Natural killer cell (primary cell): ENCODE data around the gene MYO5B. TPM values are rescaled to one million over a fixed set of nuclear protein-coding genes. Genes with fewer than 3 reads are reported as not detected.

Source experiments
- ATAC-seq, 3 donors: fragments of 150-1000 bp in 2 of 3; fragments of 200-7000 bp in 1 of 3; cut with Tn5 transposase; 1 replicate in 1 of 3; 2 replicates in 2 of 3; pipeline ENCODE4 v1.10.0; 2021; ENCODE audit warnings: mild to moderate bottlenecking in 2 of 3, moderate library complexity in 2 of 3
- DNase-seq, 2 donors: peaks; one replicate each; pipeline versions ENCODE4 v3.0.0 to v3.0.0-alpha.2; 2013 to 2021; ENCODE audit warnings: mixed read lengths in 1 of 2
- H3K27ac ChIP-seq: one replicate; pipeline ENCODE4 v1.5.1; 2013; ENCODE audit warnings: mild to moderate bottlenecking, low read length
- H3K27me3 ChIP-seq: one replicate; pipeline ENCODE4 v1.6.1; 2013; ENCODE audit warnings: low read length; ENCODE audit not compliant: control insufficient read depth, insufficient read depth
- H3K36me3 ChIP-seq: one replicate; pipeline ENCODE4 v1.6.1; 2013; ENCODE audit warnings: low read length; ENCODE audit not compliant: control insufficient read depth, insufficient read depth
- H3K4me1 ChIP-seq: one replicate; pipeline ENCODE4 v1.6.1; 2013; ENCODE audit warnings: low read length; ENCODE audit not compliant: control insufficient read depth, insufficient read depth
- H3K4me3 ChIP-seq: one replicate; pipeline ENCODE4 v1.5.1; 2013; ENCODE audit warnings: low read length
- H3K9me3 ChIP-seq: one replicate; pipeline ENCODE4 v1.6.1; 2013; ENCODE audit warnings: low read length; ENCODE audit not compliant: control insufficient read depth, insufficient read depth
- H3K27ac Mint-ChIP-seq, 2 donors: one replicate each; pipeline ENCODE4 v1.8.0; 2022; ENCODE audit warnings: mild to moderate bottlenecking in 2 of 2, mixed read lengths in 2 of 2, moderate library complexity in 1 of 2
- H3K27me3 Mint-ChIP-seq, 2 donors: one replicate each; pipeline ENCODE4 v1.8.0; 2022; ENCODE audit warnings: low read depth in 2 of 2, mixed read lengths in 2 of 2
- H3K36me3 Mint-ChIP-seq: one replicate; pipeline ENCODE4 v1.8.0; 2022; ENCODE audit warnings: mixed read lengths
- H3K4me1 Mint-ChIP-seq, 2 donors: one replicate each; pipeline ENCODE4 v1.8.0; 2022; ENCODE audit warnings: mixed read lengths in 2 of 2
- H3K4me3 Mint-ChIP-seq: one replicate; pipeline ENCODE4 v1.8.0; 2022; ENCODE audit warnings: mild to moderate bottlenecking, moderate library complexity, mixed read lengths
- H3K9me3 Mint-ChIP-seq, 2 donors: one replicate each; pipeline ENCODE4 v1.8.0; 2022; ENCODE audit warnings: mixed read lengths in 2 of 2
- WGBS: methylation state at CpG from one replicate; pipeline ENCODE4 v1.1.7; 2013; ENCODE audit warnings: missing lambda C conversion rate; ENCODE audit not compliant: insufficient coverage; 5-methylcytosine and 5-hydroxymethylcytosine counted together
- intact Hi-C: fragments of 100-400 bp; cut with micrococcal nuclease; formaldehyde crosslinking; loops from one replicate; pipeline ENCODE4 v1.14.2; 2022
- total RNA-seq, 4 donors: library from RNA; stranded (reverse); fragments of 120-200 nt in 1 of 4; gene quantifications; one replicate each; pipeline versions ENCODE4 v1.2.3 to v1.2.4, GENCODE V29; 2013 to 2022
- TF ChIP-seq, protein P1 (sequence below): fragments of 200-600 bp; IDR thresholded peaks from one replicate; pipeline ENCODE4 v1.8.0; 2022; ENCODE audit warnings: antibody characterized with exemption

The MYO5B gene
- total RNA-seq, 3 donors from 2014 or later (not counting 1 experiment from before 2014, with no cell fraction given) = 0.33 TPM; not detected in 2

DNA sequence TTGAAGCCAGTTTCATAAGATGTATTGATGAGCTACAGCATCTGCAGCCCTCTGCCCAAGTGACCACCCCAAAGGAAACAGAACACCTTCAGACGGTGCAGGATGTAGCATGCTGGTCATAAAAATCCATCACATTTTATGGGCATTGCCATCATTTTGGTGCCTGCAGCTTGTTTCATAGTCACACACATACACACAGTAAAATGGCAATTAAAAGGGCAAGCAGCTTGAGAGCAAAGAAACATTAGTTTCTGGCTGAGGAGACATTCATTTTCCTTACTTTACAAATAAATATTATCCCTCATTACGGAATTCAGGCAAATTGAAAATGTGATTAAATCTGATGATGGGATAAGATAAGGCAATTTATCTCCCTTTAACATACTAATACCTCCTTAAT is 13.4 kb downstream of the MYO5B start:
- no peaks in the 10 kb centered on the region for H3K36me3 ChIP-seq
- intact Hi-C loops = no loop called here
- H3K4me1 ChIP-seq = no peaks in the 10 kb centered on the region
- Mint-ChIP-seq H3K27me3 (peaks cover 22 to 40% of the 10 kb centered on the region in 2 donors), H3K9me3 (no peaks in the 10 kb centered on the region), H3K27ac (no peak overlapping the region), H3K4me1 (no peaks in the 10 kb centered on the region), H3K36me3 (no peaks in the 10 kb centered on the region), H3K4me3 (no peak overlapping the region)
- 53% methylated on average over 1 of the region's 2 CpGs for WGBS
- no peaks in the 10 kb centered on the region for H3K27me3 ChIP-seq
- H3K27ac ChIP-seq = no peak overlapping the region
- TF ChIP-seq, protein P1, sequence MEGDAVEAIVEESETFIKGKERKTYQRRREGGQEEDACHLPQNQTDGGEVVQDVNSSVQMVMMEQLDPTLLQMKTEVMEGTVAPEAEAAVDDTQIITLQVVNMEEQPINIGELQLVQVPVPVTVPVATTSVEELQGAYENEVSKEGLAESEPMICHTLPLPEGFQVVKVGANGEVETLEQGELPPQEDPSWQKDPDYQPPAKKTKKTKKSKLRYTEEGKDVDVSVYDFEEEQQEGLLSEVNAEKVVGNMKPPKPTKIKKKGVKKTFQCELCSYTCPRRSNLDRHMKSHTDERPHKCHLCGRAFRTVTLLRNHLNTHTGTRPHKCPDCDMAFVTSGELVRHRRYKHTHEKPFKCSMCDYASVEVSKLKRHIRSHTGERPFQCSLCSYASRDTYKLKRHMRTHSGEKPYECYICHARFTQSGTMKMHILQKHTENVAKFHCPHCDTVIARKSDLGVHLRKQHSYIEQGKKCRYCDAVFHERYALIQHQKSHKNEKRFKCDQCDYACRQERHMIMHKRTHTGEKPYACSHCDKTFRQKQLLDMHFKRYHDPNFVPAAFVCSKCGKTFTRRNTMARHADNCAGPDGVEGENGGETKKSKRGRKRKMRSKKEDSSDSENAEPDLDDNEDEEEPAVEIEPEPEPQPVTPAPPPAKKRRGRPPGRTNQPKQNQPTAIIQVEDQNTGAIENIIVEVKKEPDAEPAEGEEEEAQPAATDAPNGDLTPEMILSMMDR = no peak
- ATAC-seq (no peak), DNase-seq (no peak)
- no peak overlapping the region for H3K4me3 ChIP-seq
- H3K9me3 ChIP-seq = no peaks in the 10 kb centered on the region

DNA sequence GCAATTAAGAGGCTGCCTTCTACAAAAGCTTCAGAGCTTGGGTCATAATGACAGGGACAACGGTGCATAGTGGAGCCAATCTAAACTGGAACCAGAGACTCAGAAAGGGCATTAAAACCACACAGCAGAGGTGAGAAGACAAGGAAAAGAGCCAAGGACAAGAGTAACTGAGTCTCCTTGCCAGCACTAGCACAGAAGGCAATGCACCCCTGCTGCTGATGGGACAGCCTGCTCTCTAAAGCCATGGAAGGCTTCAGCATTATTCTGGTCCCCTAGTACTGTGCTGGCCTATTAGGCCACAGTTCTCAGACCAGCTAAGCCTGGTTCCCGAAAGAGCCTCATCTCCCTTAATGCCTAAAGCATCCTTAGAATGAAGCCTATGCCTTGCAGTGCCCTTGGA is 15.5 kb downstream of the MYO5B start:
- 74% methylated on average over 2 of the region's 2 CpGs for WGBS
- H3K36me3 Mint-ChIP-seq = no peaks in the 10 kb centered on the region
- Histone ChIP-seq H3K27ac (no peak overlapping the region), H3K27me3 (no peaks in the 10 kb centered on the region), H3K4me1 (no peaks in the 10 kb centered on the region), H3K4me3 (no peak overlapping the region), H3K36me3 (no peaks in the 10 kb centered on the region), H3K9me3 (no peaks in the 10 kb centered on the region)
- peaks cover 23 to 35% of the 10 kb centered on the region in 2 donors for H3K27me3 Mint-ChIP-seq
- TF ChIP-seq, protein P1 = no peak
- intact Hi-C loops = no loop called here
- ATAC-seq = no peak
- H3K4me3 Mint-ChIP-seq = no peak overlapping the region
- H3K27ac Mint-ChIP-seq = no peak overlapping the region
- DNase-seq = no peak
- no peaks in the 10 kb centered on the region for H3K4me1 Mint-ChIP-seq
- no peaks in the 10 kb centered on the region for H3K9me3 Mint-ChIP-seq

DNA sequence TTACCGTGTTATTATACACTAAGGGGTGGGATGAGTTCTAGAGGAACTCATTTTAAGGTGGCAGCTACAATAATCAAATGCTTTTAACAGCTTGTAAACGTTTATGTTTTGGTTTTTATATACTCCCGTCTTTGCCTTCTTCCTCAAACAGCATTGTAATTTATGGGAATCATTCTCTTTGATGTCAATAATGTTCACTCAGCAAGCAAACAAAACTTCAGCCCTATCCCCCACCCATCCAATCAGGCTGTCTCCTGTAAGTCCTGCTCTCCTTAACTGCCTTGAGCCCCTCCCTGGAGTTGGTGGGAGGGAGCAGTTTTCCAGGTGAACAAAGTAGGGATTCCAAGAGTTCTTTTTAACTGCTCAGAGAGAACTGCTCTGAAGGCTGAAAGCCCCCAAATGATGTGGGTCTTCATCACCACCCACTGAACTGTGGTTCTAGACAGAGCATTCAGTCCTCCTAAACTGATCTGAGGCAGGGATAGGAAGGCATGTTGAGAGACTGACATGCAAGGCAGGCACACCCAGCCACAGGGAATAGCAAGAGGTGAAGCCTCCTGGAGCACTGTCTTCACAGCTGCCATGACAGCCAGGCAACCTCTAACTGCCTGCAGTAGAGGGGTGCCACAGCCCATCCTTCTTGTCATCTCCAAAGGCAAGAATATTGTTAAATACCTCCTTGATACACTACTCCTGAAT is 17.5 kb downstream of the MYO5B start:
- Mint-ChIP-seq H3K27ac (no peak overlapping the region), H3K4me1 (no peaks in the 10 kb centered on the region), H3K9me3 (no peaks in the 10 kb centered on the region), H3K27me3 (peaks cover 18 to 20% of the 10 kb centered on the region in 2 donors), H3K4me3 (no peak overlapping the region), H3K36me3 (no peaks in the 10 kb centered on the region)
- Histone ChIP-seq H3K36me3 (no peaks in the 10 kb centered on the region), H3K4me3 (no peak overlapping the region), H3K9me3 (no peaks in the 10 kb centered on the region), H3K4me1 (no peaks in the 10 kb centered on the region), H3K27me3 (no peaks in the 10 kb centered on the region), H3K27ac (no peak overlapping the region)
- DNase-seq = no peak
- no CpG with 5 or more reads among the region's 3 CpGs for WGBS
- no peak for ATAC-seq
- TF ChIP-seq, protein P1 = no peak
- intact Hi-C loops = no loop called here

DNA sequence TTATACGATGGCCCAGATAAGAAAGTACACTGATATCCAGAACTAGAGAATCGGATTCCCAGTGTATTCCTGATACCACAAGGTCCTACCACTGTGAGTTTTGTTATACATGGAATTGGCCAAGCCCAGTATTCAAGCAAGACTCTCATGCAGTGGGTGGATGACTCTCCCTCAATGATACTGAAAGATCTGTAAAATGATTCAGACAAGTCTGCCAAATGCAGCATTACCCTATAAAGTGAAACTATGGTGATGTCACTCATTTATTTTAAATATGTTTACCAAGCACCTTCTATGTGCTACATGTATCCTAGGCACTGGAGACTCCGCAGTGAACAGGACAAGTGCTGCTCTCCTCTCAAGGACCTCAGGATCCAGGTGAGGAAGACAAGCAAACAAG is 22.6 kb downstream of the MYO5B start:
- H3K4me3 ChIP-seq = no peak overlapping the region
- intact Hi-C loops = no loop called here
- H3K27me3 ChIP-seq = no peaks in the 10 kb centered on the region
- Mint-ChIP-seq H3K4me1 (no peaks in the 10 kb centered on the region), H3K9me3 (no peaks in the 10 kb centered on the region), H3K27ac (no peak overlapping the region), H3K4me3 (no peak overlapping the region), H3K27me3 (peaks cover 21 to 45% of the 10 kb centered on the region in 2 donors), H3K36me3 (no peaks in the 10 kb centered on the region)
- ATAC-seq = no peak
- 84% methylated on average over 3 of the region's 3 CpGs for WGBS
- H3K27ac ChIP-seq = no peak overlapping the region
- H3K4me1 ChIP-seq = no peaks in the 10 kb centered on the region
- no peak for DNase-seq
- H3K9me3 ChIP-seq = no peaks in the 10 kb centered on the region
- TF ChIP-seq, protein P1 = no peak
- H3K36me3 ChIP-seq = no peaks in the 10 kb centered on the region
